Measurements from ENCODE around the gene LTBP3. TPM values are rescaled to one million over a fixed set of nuclear protein-coding genes. Genes with fewer than 3 reads are reported as not detected.

The LTBP3 gene
- total RNA-seq, 1 donor from 2014 or later = 25.0 TPM

DNA sequence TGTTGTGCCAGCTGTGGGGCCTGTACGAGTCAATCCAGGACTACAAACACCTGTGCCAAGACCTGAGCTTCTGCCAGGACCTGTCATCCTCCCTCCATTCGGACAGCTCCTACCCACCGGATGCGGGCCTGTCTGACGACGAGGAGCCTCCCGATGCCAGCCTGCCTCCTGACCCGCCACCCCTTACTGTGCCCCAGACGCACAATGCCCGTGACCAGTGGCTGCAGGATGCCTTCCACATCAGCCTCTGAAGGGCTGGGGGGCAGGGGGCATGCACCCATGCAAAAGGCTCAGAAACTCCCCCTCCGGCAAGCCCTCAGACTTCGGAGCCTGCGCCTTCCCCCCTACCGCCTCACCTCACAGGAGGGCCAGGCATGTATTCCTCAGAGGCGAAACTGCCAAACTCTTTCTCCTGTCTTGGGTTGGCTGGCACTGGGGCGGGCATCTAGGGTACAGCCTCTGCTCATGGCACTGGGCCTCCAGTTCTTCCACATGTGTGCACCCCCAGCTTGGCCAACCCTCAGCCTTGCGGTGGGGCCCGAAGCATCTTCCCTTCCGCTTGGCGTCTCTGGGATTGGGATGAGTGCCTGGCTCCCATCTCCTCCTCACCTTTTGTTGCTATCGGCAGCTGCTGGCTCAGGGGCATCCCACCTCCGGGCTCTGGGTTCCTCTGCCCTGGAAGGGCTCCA, 15.4 kb upstream of the LTBP3 start:
- ATAC-seq (ENCODE audit: low read depth) = no peak
- no peak for DNase-seq
- Mint-ChIP-seq H3K4me3 (peak overlapping the region; percentile 83), H3K4me1 (peaks cover 77% of the 10 kb centered on the region), H3K27ac (peak overlapping the region; percentile 90), H3K27me3 (no peaks in the 10 kb centered on the region), H3K9me3 (no peaks in the 10 kb centered on the region), H3K36me3 (ENCODE audit: low read depth) (peaks cover 23% of the 10 kb centered on the region)
- intact Hi-C loops (cut with micrococcal nuclease) = loop anchor here (1.0 to 5.0 kb wide), 8 partner anchors 15 to 546 kb away; partner anchors contain the start of genes CFL1, PCNX3, SNX15 and SYVN1
- ChIA-PET CTCF (interaction anchor here (0.9 to 5.1 kb wide), 5 partner anchors 15 to 42 kb away, joined by 3 to 67 read pairs (median 5); partner anchors contain the start of genes KCNK7 and PCNX3), POLR2A (interaction anchor here (0.8 to 5.7 kb wide), 7 partner anchors 15 to 90 kb away, joined by 4 to 112 read pairs (median 22); partner anchors contain the start of genes MAP3K11, PCNX3, RELA and SIPA1)
- TF ChIP-seq, protein P1, sequence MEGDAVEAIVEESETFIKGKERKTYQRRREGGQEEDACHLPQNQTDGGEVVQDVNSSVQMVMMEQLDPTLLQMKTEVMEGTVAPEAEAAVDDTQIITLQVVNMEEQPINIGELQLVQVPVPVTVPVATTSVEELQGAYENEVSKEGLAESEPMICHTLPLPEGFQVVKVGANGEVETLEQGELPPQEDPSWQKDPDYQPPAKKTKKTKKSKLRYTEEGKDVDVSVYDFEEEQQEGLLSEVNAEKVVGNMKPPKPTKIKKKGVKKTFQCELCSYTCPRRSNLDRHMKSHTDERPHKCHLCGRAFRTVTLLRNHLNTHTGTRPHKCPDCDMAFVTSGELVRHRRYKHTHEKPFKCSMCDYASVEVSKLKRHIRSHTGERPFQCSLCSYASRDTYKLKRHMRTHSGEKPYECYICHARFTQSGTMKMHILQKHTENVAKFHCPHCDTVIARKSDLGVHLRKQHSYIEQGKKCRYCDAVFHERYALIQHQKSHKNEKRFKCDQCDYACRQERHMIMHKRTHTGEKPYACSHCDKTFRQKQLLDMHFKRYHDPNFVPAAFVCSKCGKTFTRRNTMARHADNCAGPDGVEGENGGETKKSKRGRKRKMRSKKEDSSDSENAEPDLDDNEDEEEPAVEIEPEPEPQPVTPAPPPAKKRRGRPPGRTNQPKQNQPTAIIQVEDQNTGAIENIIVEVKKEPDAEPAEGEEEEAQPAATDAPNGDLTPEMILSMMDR (IDR thresholded peaks at IDR 0.05) = no peak

DNA sequence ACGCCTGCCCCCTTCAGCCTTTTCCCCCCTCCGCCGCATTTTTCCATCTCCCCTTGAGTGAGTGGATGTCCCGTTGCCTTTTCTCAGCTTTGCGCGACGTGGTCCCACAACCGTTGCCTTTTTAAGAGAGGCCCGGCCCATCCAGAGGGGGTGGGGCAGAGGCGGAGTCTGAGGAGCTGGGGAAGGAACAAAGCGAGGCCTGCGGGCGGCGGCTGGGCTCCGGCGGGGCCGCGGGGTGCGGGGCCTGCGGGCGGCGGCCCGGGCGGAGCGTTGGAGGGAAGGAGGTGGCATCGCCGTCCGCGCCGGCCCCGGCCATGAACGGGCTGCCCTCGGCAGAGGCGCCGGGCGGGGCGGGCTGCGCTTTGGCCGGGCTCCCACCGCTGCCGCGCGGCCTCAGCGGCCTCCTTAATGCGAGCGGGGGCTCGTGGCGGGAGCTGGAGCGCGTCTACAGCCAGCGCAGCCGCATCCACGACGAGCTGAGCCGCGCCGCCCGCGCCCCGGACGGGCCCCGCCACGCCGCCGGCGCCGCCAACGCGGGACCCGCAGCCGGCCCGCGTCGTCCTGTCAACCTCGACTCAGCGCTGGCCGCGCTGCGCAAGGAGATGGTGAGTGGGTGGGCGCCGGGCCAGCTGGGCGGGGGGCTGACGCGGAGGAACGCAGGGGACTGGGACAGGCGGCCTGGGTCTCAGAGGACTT, 14.3 kb upstream of the LTBP3 start, which contains the start of gene FAM89B:
TSS of gene FAM89B (plus strand) at position 183 of the 696 bp plus-strand sequence. CDS start at position 315, 132 bp downstream.
- Mint-ChIP-seq H3K9me3 (no peaks in the 10 kb centered on the region), H3K4me3 (peak within 1 kb of the TSS; percentile 99), H3K27me3 (no peaks in the 10 kb centered on the region), H3K36me3 (ENCODE audit: low read depth) (peaks cover 23% of the 10 kb centered on the region), H3K27ac (peak within 1 kb of the TSS; percentile 90), H3K4me1 (peaks cover 73% of the 10 kb centered on the region)
- ATAC-seq (ENCODE audit: low read depth) (peak; percentile 8), DNase-seq (peak; percentile 81)
- TF ChIP-seq, protein P1 (IDR thresholded peaks at IDR 0.05) = no peak
- CTCF ChIA-PET = interaction anchor here (0.9 to 5.1 kb wide), 7 partner anchors 14 to 66 kb away, joined by 3 to 67 read pairs (median 5); partner anchors contain the start of genes KCNK7, PCNX3 and SIPA1
- intact Hi-C loops (cut with micrococcal nuclease) = loop anchor here (5.0 kb wide), 3 partner anchors 285 to 545 kb away; partner anchors contain the start of genes CFL1, SNX15 and SYVN1
- POLR2A ChIA-PET = interaction anchor here (0.5 to 5.7 kb wide), 20 partner anchors 16 to 480 kb away, joined by 3 to 112 read pairs (median 6); partner anchors contain the start of genes DPF2, KAT5, MALAT1 and MAP3K11

DNA sequence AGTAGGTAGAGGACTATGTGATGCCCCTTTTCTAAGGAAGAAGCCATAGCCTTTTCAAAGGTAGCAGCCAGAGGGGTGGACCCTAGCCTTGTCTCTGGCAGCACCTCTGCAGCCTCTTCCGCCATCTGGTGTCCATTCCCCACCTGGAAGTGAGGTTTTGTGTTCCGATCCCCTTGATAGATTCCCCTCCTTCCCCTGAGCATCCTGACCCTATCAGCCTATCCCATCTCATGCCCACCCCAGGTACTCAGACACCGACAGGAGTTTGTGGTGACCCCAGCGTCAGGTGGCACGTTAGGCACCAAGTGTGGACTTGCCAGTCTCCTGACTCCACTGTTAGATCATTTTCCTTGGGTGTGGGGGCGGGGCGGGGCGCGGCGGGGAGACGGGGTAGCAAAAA, 13.8 kb upstream of the LTBP3 start:
- Mint-ChIP-seq H3K9me3 (no peaks in the 10 kb centered on the region), H3K36me3 (ENCODE audit: low read depth) (peaks cover 25% of the 10 kb centered on the region), H3K27ac (peak overlapping the region; percentile 85), H3K4me3 (peak overlapping the region; percentile 99), H3K27me3 (no peaks in the 10 kb centered on the region), H3K4me1 (peaks cover 71% of the 10 kb centered on the region)
- TF ChIP-seq, protein P1 (IDR thresholded peaks at IDR 0.05) = no peak
- POLR2A ChIA-PET = interaction anchor here (0.5 to 5.7 kb wide), 16 partner anchors 17 to 460 kb away, joined by 3 to 112 read pairs (median 6); partner anchors contain the start of genes KAT5, MALAT1, MAP3K11 and PCNX3
- DNase-seq (no peak), ATAC-seq (ENCODE audit: low read depth) (no peak)
- CTCF ChIA-PET = interaction anchor here (0.9 to 5.1 kb wide), 7 partner anchors 14 to 66 kb away, joined by 3 to 67 read pairs (median 5); partner anchors contain the start of genes KCNK7, PCNX3 and SIPA1
- intact Hi-C loops (cut with micrococcal nuclease) = loop anchor here (5.0 kb wide), 3 partner anchors 285 to 545 kb away; partner anchors contain the start of genes CFL1, SNX15 and SYVN1

DNA sequence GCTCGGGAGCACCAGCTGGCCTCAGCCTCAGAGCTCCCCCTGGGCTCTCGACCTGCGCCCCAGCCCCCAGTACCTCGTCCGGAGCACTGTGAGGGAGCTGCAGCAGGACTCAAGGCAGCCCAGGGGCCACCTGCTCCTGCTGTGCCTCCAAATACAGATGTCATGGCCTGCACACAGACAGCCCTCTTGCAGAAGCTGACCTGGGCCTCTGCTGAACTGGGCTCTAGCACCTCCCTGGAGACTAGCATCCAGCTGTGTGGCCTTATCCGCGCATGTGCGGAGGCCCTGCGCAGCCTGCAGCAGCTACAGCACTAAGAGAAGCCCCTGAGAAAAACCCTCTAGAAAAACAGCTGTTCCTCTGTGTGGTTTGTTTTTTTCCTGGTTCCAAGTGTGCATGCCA, 13.3 kb upstream of the LTBP3 start:
- H3K27ac Mint-ChIP-seq = peak overlapping the region; percentile 85
- peak overlapping the region; percentile 99 for H3K4me3 Mint-ChIP-seq
- H3K9me3 Mint-ChIP-seq = no peaks in the 10 kb centered on the region
- POLR2A ChIA-PET = interaction anchor here (0.7 to 5.7 kb wide), 14 partner anchors 11 to 439 kb away, joined by 3 to 112 read pairs (median 13); partner anchors contain the start of genes CCDC85B, LTBP3, MAP3K11 and PCNX3
- peaks cover 71% of the 10 kb centered on the region for H3K4me1 Mint-ChIP-seq
- no peak for ATAC-seq (ENCODE audit: low read depth)
- H3K36me3 Mint-ChIP-seq (ENCODE audit: low read depth) = peaks cover 25% of the 10 kb centered on the region
- no peak for DNase-seq
- CTCF ChIA-PET = interaction anchor here (1.1 to 5.1 kb wide), 7 partner anchors 18 to 155 kb away, joined by 3 to 67 read pairs (median 5); partner anchors contain the start of genes KCNK7, PCNX3 and SIPA1
- H3K27me3 Mint-ChIP-seq = no peaks in the 10 kb centered on the region
- TF ChIP-seq, protein P1 (IDR thresholded peaks at IDR 0.05) = no peak
- intact Hi-C loops (cut with micrococcal nuclease) = loop anchor here (5.0 kb wide), 3 partner anchors 286 to 544 kb away; partner anchors contain the start of genes CFL1, SNX15 and SYVN1

Measured in activated B cell treated with CpG ODN at 0.5 μM for 24 hours (primary cell).